DOHH2 (cell line): ENCODE data around the gene AJAP1.

Source experiments
- CTCF ChIP-seq: fragments of 200-600 bp; sonication (generic); IDR thresholded peaks from one replicate; pipeline ENCODE4 v1.5.1; 2014; ENCODE audit warnings: antibody characterized with exemption, mild to moderate bottlenecking, low read depth, low read length; ENCODE audit not compliant: poor library complexity, severe bottlenecking
- EZH2phosphoT487 ChIP-seq: fragments of 200-600 bp; sonication (generic); IDR thresholded peaks from 2 replicates; pipeline ENCODE4 v1.6.1; 2017; ENCODE audit warnings: borderline replicate concordance, mild to moderate bottlenecking, antibody characterized with exemption, low read length, moderate library complexity, mixed read lengths

- no peak for TF ChIP-seq CTCF
- TF ChIP-seq EZH2phosphoT487: no peak
These were observed 118.8 kb downstream of the AJAP1 start for GRCh38 chr1:4773226-4773625.
